HL-60 (cell line): Measurements from ENCODE around the gene FHAD1.

Source experiments
- DNase-seq, 2 experiments: peaks; one replicate each; pipeline ENCODE4 v3.0.0-alpha.2; 2010 to 2020; ENCODE audit warnings: low read depth in 1 of 2, low spot score in 1 of 2
- H3K27ac ChIP-seq: fragments of 250-450 bp; sonication (Bioruptor Pico); replicated peaks from 2 replicates; pipeline ENCODE4 v1.5.1; 2020; ENCODE audit warnings: mild to moderate bottlenecking, moderate library complexity
- H3K27me3 ChIP-seq: fragments of 250-450 bp; sonication (Bioruptor Pico); 2 replicates; pipeline ENCODE4 v1.5.1; 2021; ENCODE audit warnings: mild to moderate bottlenecking, moderate library complexity; ENCODE audit not compliant: insufficient read depth, poor library complexity, severe bottlenecking
- H3K4me3 ChIP-seq: replicated peaks from 2 replicates; pipeline ENCODE4 v1.5.1; 2011; ENCODE audit warnings: mild to moderate bottlenecking, control low read depth, low read length; ENCODE audit not compliant: insufficient read depth
- CTCF ChIP-seq: IDR thresholded peaks from one replicate; pipeline ENCODE4 v1.5.1; 2011; ENCODE audit warnings: low read length, control low read depth, inconsistent platforms; ENCODE audit not compliant: insufficient read depth
- GABPA ChIP-seq: IDR thresholded peaks from 2 replicates; pipeline ENCODE4 v1.6.1; 2012; ENCODE audit warnings: low read depth
- POLR2AphosphoS5 ChIP-seq: IDR thresholded peaks from 2 replicates; pipeline ENCODE4 v1.6.1; 2012; ENCODE audit warnings: low read depth
- REST ChIP-seq: IDR thresholded peaks from 2 replicates; pipeline ENCODE4 v1.6.1; 2012; ENCODE audit warnings: low read depth; ENCODE audit not compliant: insufficient replicate concordance
- SPI1 ChIP-seq: IDR thresholded peaks from 2 replicates; pipeline ENCODE4 v1.6.1; 2012; ENCODE audit warnings: low read depth, mild to moderate bottlenecking, borderline replicate concordance

Gene FHAD1

GRCh38 chr1:15332952-15333715, 86.1 kb downstream of the FHAD1 start:
- Histone ChIP-seq H3K4me3 (no peak overlapping the region), H3K27me3 (no peaks in the 10 kb centered on the region), H3K27ac (no peak overlapping the region)
- TF ChIP-seq POLR2AphosphoS5 (no peak), GABPA (no peak), REST (no peak), CTCF (no peak)
- DNase-seq, result no peak

GRCh38 chr1:15334995-15335394, 88.0 kb downstream of the FHAD1 start:
- no peak for TF ChIP-seq CTCF
- TF ChIP-seq GABPA, result no peak
- no peak for TF ChIP-seq SPI1
- TF ChIP-seq REST, result no peak
- TF ChIP-seq POLR2AphosphoS5, result no peak
- H3K4me3 ChIP-seq, result no peak overlapping the region
- no peak overlapping the region for H3K27ac ChIP-seq
- no peaks in the 10 kb centered on the region for H3K27me3 ChIP-seq
- DNase-seq, result no peak

- no peak for DNase-seq
- H3K27ac ChIP-seq, result no peak overlapping the region
- TF ChIP-seq CTCF (no peak), GABPA (no peak), REST (no peak), SPI1 (no peak), POLR2AphosphoS5 (no peak)
- H3K4me3 ChIP-seq, result no peak overlapping the region
- no peaks in the 10 kb centered on the region for H3K27me3 ChIP-seq
Observed at GRCh38 chr1:15336866-15337265, 89.8 kb downstream of the FHAD1 start.
